ENCODE results near the gene S100B.

GRCh38 chr21:46617267-46618051 is 12.6 kb upstream of the S100B start:
- TF ChIP-seq MLXIP (CRISPR knock-in tag; IDR thresholded peaks at IDR 0.05; ENCODE audit: borderline replicate concordance), result no peak
- TF ChIP-seq MEIS1 (CRISPR knock-in tag; IDR thresholded peaks at IDR 0.05; ENCODE audit: borderline replicate concordance), result no peak
- no peak for TF ChIP-seq HNRNPLL (IDR thresholded peaks at IDR 0.05; ENCODE audit: low read depth, low read length, poor library complexity, severe bottlenecking)
- TF ChIP-seq CTCF (CRISPR knock-in tag; IDR thresholded peaks at IDR 0.05), result no peak
- TF ChIP-seq ZNF772 (CRISPR knock-in tag; IDR thresholded peaks at IDR 0.05), result no peak

Data from HepG2 (cell line).